Neural cell (in vitro differentiated cells): ENCODE measurements around the gene NALCN. TPM values are rescaled to one million over a fixed set of nuclear protein-coding genes. Genes with fewer than 3 reads are reported as not detected.

ENCODE experiments used
- H2AFZ ChIP-seq: fragments of 200-600, 300-800 bp; sonication (generic), shearing (Covaris generic); 2 replicates; pipeline ENCODE4 v1.6.0; 2014; ENCODE audit warnings: low read depth, mild to moderate bottlenecking, antibody characterized with exemption, low read length, moderate library complexity
- H3F3A ChIP-seq: fragments of 200-600 bp; shearing (Covaris generic); 2 replicates; pipeline ENCODE4 v1.6.1; 2016; ENCODE audit warnings: mild to moderate bottlenecking, moderate library complexity, mixed read lengths, antibody characterized with exemption, low read length; ENCODE audit not compliant: insufficient read depth, poor library complexity, severe bottlenecking
- H3K27ac ChIP-seq: fragments of 200-600, 300-800 bp; sonication (generic), shearing (Covaris generic); 2 replicates; pipeline ENCODE4 v1.5.1; 2014; ENCODE audit warnings: mild to moderate bottlenecking, low read length, moderate library complexity
- H3K27me3 ChIP-seq: fragments of 300-800, 200-600 bp; sonication (generic), shearing (Covaris generic); 2 replicates; pipeline ENCODE4 v1.6.0; 2014; ENCODE audit warnings: mild to moderate bottlenecking, low read depth, low read length, moderate library complexity; ENCODE audit not compliant: insufficient read depth
- H3K36me3 ChIP-seq: fragments of 300-800, 200-600 bp; sonication (generic), shearing (Covaris generic); 2 replicates; pipeline ENCODE4 v1.5.1; 2014; ENCODE audit warnings: mild to moderate bottlenecking, antibody characterized with exemption, low read length, moderate library complexity; ENCODE audit not compliant: insufficient read depth
- H3K4me2 ChIP-seq: fragments of 300-800, 200-600 bp; sonication (generic), shearing (Covaris generic); 2 replicates; pipeline ENCODE4 v1.6.0; 2014; ENCODE audit warnings: mild to moderate bottlenecking, low read length
- H3K4me3 ChIP-seq: fragments of 300-800, 200-600 bp; sonication (generic), shearing (Covaris generic); 2 replicates; pipeline ENCODE4 v1.5.1; 2014; ENCODE audit warnings: mild to moderate bottlenecking, low read length, moderate library complexity
- H3K79me2 ChIP-seq: fragments of 200-600 bp; shearing (Covaris generic); replicated peaks from 2 replicates; pipeline ENCODE4 v1.6.0; 2014; ENCODE audit warnings: mild to moderate bottlenecking, low read length, moderate library complexity; ENCODE audit not compliant: insufficient read depth
- H3K9ac ChIP-seq: fragments of 300-800, 200-600 bp; sonication (generic), shearing (Covaris generic); 2 replicates; pipeline ENCODE4 v1.6.1; 2016; ENCODE audit warnings: mild to moderate bottlenecking, low read length, mixed read lengths
- H3K9me2 ChIP-seq: fragments of 200-600 bp; shearing (Covaris generic); 2 replicates; pipeline ENCODE4 v1.6.1; 2016; ENCODE audit warnings: mild to moderate bottlenecking, low read length, mixed read lengths; ENCODE audit not compliant: insufficient read depth
- H3K9me3 ChIP-seq: fragments of 200-600, 300-800 bp; sonication (generic), shearing (Covaris generic); 2 replicates; pipeline ENCODE4 v1.6.1; 2016; ENCODE audit warnings: mild to moderate bottlenecking, mixed run types, low read length, moderate library complexity, mixed read lengths
- H4K20me1 ChIP-seq: fragments of 200-600 bp; shearing (Covaris generic); 2 replicates; pipeline ENCODE4 v1.6.1; 2016; ENCODE audit warnings: mild to moderate bottlenecking, mixed run types; ENCODE audit not compliant: insufficient read depth
- CTCF ChIP-seq: fragments of 450-650 bp; IDR thresholded peaks from 2 replicates; pipeline ENCODE4 v1.5.1; 2014; ENCODE audit warnings: antibody characterized with exemption, mild to moderate bottlenecking, moderate library complexity; ENCODE audit not compliant: poor library complexity, severe bottlenecking
- EP300 ChIP-seq: fragments of 450-650 bp; conservative IDR thresholded peaks from 2 replicates; pipeline ENCODE4 v1.6.1; 2014; ENCODE audit warnings: antibody characterized with exemption, mild to moderate bottlenecking, moderate library complexity; ENCODE audit not compliant: poor library complexity, severe bottlenecking
- EZH2 ChIP-seq: fragments of 200-600, 300-800 bp; shearing (Covaris generic), sonication (generic); IDR thresholded peaks from 2 replicates; pipeline ENCODE4 v1.6.1; 2014; ENCODE audit warnings: antibody characterized with exemption, low read length, borderline replicate concordance, mild to moderate bottlenecking; ENCODE audit not compliant: insufficient read depth, poor library complexity, severe bottlenecking
- MXI1 ChIP-seq: fragments of 450-650 bp; conservative IDR thresholded peaks from 2 replicates; pipeline ENCODE4 v1.6.1; 2014; ENCODE audit warnings: antibody characterized with exemption, mild to moderate bottlenecking; ENCODE audit not compliant: poor library complexity, severe bottlenecking
- POLR2AphosphoS5 ChIP-seq: IDR thresholded peaks from 2 replicates; pipeline ENCODE4 v1.6.1; 2012
- RAD21 ChIP-seq: fragments of 450-650 bp; conservative IDR thresholded peaks from 2 replicates; pipeline ENCODE4 v1.6.1; 2014; ENCODE audit warnings: antibody characterized with exemption, mild to moderate bottlenecking, moderate library complexity
- SMC3 ChIP-seq: fragments of 450-650 bp; conservative IDR thresholded peaks from 2 replicates; pipeline ENCODE4 v1.6.1; 2014; ENCODE audit warnings: antibody characterized with exemption, mild to moderate bottlenecking, moderate library complexity; ENCODE audit not compliant: poor library complexity
- TAF1 ChIP-seq: IDR thresholded peaks from 2 replicates; pipeline ENCODE4 v1.6.1; 2012; ENCODE audit warnings: low read depth
- polyA plus RNA-seq: library from polyadenylated mRNA; depleted of rRNA; stranded (reverse); fragments of >200 nt; gene quantifications from 2 replicates; pipeline ENCODE4 v1.2.3, GENCODE V29; 2014
- TF ChIP-seq, protein P1 (sequence below): IDR thresholded peaks from 2 replicates; pipeline ENCODE4 v1.6.1; 2012; ENCODE audit warnings: borderline replicate concordance

The NALCN gene
- polyA plus RNA-seq, 1 donor from 2014 or later: 24.1 TPM

GRCh38 chr13:101291206-101291605 lies 125.1 kb downstream of the NALCN start:
- TF ChIP-seq RAD21 (no peak), POLR2AphosphoS5 (no peak)
- TF ChIP-seq, protein P1, sequence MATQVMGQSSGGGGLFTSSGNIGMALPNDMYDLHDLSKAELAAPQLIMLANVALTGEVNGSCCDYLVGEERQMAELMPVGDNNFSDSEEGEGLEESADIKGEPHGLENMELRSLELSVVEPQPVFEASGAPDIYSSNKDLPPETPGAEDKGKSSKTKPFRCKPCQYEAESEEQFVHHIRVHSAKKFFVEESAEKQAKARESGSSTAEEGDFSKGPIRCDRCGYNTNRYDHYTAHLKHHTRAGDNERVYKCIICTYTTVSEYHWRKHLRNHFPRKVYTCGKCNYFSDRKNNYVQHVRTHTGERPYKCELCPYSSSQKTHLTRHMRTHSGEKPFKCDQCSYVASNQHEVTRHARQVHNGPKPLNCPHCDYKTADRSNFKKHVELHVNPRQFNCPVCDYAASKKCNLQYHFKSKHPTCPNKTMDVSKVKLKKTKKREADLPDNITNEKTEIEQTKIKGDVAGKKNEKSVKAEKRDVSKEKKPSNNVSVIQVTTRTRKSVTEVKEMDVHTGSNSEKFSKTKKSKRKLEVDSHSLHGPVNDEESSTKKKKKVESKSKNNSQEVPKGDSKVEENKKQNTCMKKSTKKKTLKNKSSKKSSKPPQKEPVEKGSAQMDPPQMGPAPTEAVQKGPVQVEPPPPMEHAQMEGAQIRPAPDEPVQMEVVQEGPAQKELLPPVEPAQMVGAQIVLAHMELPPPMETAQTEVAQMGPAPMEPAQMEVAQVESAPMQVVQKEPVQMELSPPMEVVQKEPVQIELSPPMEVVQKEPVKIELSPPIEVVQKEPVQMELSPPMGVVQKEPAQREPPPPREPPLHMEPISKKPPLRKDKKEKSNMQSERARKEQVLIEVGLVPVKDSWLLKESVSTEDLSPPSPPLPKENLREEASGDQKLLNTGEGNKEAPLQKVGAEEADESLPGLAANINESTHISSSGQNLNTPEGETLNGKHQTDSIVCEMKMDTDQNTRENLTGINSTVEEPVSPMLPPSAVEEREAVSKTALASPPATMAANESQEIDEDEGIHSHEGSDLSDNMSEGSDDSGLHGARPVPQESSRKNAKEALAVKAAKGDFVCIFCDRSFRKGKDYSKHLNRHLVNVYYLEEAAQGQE: no peak
- no peak overlapping the region for H3K9ac ChIP-seq
- H3K27me3 ChIP-seq: no peaks in the 10 kb centered on the region

GRCh38 chr13:101289764-101290163 lies 126.5 kb downstream of the NALCN start:
- Histone ChIP-seq H3K9ac (peak overlapping the region; percentile 64), H3K4me2 (peak overlapping the region; percentile 81), H3K79me2 (no peaks in the 10 kb centered on the region), H3F3A (peaks cover 17% of the 10 kb centered on the region), H3K4me3 (peak overlapping the region; percentile 55), H2AFZ (no peak overlapping the region), H3K9me3 (no peaks in the 10 kb centered on the region), H3K27me3 (no peaks in the 10 kb centered on the region), H3K27ac (peak overlapping the region; percentile 96), H4K20me1 (no peaks in the 10 kb centered on the region), H3K36me3 (no peaks in the 10 kb centered on the region), H3K9me2 (no peaks in the 10 kb centered on the region)
- TF ChIP-seq EZH2 (no peak), EP300 (peak; percentile 86), MXI1 (peak; percentile 46), RAD21 (peak; percentile 35), POLR2AphosphoS5 (peak; percentile 82), CTCF (no peak)

More at GRCh38 chr13:101291206-101291605, 125.1 kb downstream of the NALCN start:
- H3K79me2 ChIP-seq: no peaks in the 10 kb centered on the region
- H3K4me2 ChIP-seq: peak overlapping the region; percentile 81
- H3K9me2 ChIP-seq: no peaks in the 10 kb centered on the region
- no peak overlapping the region for H3K4me3 ChIP-seq
- H3K27ac ChIP-seq: peak overlapping the region; percentile 96
- peak overlapping the region; percentile 41 for H2AFZ ChIP-seq
- H4K20me1 ChIP-seq: no peaks in the 10 kb centered on the region
- peaks cover 17% of the 10 kb centered on the region for H3F3A ChIP-seq
- no peaks in the 10 kb centered on the region for H3K36me3 ChIP-seq
- H3K9me3 ChIP-seq: no peaks in the 10 kb centered on the region

DNA sequence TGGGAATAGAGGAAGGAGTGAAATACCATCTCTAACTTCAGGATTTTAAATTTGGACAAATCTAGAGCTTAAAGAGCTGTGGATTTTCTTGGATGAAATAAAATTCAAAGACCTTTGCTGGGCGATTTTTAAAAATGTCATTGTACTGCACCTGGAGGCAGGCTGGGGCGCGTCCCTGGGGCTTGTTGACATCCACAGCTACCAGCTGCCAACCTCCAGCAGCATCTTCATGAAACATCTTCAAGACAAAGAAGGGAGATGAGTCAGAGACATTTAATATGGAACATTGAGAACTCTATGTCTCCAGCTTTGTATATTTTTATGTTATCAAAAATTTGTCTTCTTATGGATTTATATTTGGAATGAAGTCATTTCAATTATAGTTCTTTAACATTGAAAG lies 132.5 kb downstream of the NALCN start:
- Histone ChIP-seq H4K20me1 (no peaks in the 10 kb centered on the region), H3K79me2 (no peaks in the 10 kb centered on the region), H2AFZ (peak overlapping the region; percentile 1), H3K9ac (no peak overlapping the region), H3K36me3 (no peaks in the 10 kb centered on the region), H3F3A (peaks cover 6% of the 10 kb centered on the region), H3K9me2 (no peaks in the 10 kb centered on the region), H3K4me2 (no peak overlapping the region), H3K27ac (peak overlapping the region; percentile 14), H3K4me3 (no peak overlapping the region), H3K9me3 (no peaks in the 10 kb centered on the region), H3K27me3 (no peaks in the 10 kb centered on the region)
- TF ChIP-seq RAD21 (no peak), EZH2 (no peak), CTCF (no peak), MXI1 (no peak), SMC3 (no peak), TAF1 (no peak), POLR2AphosphoS5 (no peak), EP300 (no peak)
- TF ChIP-seq, protein P1: no peak
